HG03064 (cell line): ENCODE data around the gene RFESD.
A peak's percentile ranks its signal among the peaks of the same experiment; 100 is the strongest.

ENCODE experiments used
- ATAC-seq: cut with Tn5 transposase; IDR thresholded peaks from one replicate; pipeline ENCODE4 v1.9.1; 2021; ENCODE audit warnings: low read depth; ENCODE audit not compliant: unreplicated experiment

Gene RFESD

DNA sequence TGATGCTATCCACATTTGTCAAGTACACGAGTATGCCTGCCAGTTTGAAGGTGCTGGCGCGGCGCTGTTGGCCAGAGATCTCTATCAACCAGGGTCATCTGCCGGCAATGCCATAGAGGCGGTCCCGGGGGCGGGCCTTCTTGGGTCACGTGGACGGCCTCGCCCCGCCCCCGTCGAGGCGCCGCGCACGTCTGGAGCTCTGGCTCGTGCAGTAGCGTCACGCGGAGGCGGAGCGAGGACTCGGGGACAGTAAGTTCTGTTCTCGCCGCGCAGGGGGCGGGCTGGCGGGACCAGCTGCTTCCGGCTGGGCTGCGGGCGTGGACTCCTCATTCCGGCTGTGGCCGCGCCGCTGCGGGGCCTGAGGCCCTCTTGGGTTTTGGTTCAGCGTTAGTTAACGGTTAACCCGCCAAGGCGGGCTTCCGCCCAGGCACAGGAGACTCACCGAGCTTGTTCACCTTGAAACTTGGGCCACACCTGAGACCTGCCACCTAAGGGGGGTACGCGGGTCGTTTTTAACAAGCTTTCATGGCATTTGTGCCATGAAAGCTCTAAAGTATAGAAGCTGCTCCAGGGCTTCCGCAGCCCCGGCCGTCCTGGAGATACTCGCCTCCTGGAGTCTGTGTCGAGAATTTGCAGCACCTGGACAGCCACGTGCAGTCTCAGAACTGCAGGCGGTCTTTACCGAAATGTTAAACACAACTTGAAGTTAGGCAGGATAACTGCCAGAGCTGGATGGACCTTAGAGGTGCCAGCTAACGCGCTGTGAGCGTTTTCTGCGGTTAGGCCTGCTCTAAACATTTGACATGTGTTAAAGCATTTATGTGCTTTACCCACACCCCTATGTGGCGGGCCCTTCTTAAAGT is at the start of gene RFESD:
Gene RFESD, plus strand, starts transcription at position 209 of the 863 bp plus-strand sequence. CDS start 5,495 bp downstream, outside the sequence.
- ATAC-seq: peak; percentile 98

DNA sequence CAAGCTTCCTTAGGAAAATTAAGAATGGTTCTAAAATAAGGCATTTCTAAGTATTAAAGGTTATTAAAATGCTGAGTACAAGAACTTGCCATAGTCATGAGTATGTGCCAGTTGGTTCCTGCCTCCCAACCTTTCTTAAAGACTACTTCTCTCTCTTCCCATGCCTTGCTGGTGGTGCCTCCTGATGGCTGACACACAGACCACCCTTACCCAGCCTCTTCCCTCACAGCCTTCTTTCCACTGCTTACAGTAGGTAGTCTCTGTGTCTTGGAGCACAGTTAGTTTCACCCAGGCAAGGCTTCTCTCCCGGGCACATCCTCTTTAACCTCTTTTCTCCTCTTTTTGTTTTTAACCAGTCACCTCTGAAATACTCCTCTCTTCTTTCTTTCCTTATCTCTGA is 47.3 kb upstream of the RFESD start:
- ATAC-seq: no peak

DNA sequence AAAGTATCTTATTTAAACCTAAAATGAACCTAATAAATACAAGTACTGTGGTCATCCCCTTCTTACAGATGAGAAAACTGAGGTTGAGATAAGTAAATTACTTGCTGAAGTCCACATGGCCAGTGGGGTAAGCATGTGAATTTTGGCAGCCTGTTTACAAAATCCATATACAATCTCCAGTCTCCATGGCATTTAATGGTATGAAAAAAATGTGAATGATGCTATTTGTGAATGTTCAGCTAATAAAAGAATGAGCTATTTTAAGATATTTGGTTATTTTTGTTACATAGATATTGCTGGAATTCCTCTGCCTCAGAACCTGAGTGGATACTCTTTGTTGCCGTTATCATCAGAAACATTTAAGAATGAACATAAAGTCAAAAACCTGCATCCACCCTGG is 46.0 kb upstream of the RFESD start:
- ATAC-seq: no peak

DNA sequence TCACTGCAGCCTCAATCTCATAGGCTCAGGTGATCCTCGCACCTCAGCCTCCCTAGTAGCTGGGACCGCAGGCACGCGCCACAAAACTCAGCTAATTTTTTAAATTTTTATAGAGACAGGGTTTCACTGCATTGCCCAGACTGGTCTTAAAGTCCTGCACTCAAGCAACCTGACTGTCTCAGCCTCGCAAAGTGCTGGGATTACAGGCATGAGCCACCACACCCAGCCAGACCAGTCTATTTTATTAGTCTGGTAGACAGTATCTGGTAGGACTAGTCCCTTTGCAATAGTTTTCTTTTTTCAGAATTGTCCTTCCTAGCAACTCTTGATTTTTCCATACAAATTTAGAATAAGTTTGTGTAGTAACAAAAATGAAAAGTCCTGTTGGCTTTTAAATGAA is 40.8 kb upstream of the RFESD start:
- ATAC-seq: no peak

DNA sequence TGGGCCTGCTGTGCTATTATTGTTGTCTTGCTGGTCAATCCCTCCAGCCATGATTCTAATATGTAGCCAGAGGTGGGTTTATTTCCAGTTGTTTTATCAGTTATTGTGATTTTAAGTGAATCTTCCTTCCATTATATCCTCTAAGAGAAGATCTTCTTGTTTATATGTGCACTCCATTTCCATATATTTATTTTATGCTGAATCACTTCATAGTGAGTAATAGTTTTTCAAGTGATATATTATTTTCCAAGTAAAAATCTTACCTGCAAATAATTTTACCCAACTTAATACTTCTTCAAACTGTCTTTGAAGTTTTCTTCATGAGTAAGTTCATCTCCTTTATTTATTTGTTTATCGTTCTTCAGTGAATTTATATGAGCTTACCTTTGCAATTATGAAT is 40.2 kb upstream of the RFESD start:
- ATAC-seq: no peak

DNA sequence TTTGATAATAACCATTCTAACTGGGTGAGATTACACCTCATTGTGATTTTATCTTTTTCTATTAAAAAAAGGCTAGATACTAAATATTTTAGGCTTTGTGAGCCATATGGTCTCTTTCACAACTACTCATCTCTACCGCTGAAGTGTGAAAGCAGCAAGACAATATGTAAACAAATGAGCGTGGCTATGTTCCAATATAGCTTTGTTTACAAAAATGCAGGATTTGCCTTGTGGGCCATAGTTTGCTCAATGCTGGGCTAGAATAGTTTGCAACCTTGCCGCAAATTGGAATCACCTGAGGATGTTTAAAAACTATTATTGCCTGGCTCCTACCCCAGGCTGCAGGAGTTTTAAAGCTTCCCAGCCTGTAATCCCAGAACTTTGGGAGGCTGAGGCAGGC is 36.9 kb upstream of the RFESD start:
- ATAC-seq: no peak

DNA sequence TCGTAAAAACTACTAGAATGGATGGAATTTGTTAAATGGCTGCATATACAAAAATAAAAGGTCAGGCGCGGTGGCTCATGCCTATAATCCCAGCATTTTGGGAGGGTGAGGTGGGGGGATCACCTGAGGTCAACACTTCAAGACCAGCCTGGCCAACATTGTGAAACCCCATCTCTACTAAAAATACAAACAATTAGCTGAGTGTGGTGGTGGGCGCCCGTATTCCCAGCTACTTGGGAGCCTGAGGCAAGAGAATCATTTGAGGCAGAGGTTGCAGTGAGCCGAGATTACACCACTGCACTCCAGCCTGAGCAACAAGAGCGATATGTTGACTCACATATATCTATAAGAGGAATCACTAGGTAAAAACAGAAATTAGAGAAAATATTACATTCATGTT is 36.0 kb upstream of the RFESD start:
- no peak for ATAC-seq

DNA sequence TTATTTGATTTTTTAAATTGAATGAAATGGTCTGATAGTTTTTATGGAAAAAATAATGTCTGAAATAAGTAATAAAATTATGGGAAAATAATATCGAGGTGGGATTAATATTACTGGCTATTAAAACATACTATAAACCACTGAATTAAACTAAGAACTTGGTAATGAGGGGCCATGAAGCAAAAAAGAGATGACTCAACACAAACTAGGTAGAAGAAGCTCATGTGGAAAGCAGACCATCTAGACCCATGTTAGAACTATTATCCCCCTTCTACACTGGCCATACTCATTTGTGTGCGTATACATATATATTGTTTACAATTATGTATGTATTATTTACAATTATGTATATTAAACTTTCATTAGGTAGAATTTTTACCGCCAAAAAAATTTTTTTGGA is 35.2 kb upstream of the RFESD start:
- ATAC-seq: no peak

DNA sequence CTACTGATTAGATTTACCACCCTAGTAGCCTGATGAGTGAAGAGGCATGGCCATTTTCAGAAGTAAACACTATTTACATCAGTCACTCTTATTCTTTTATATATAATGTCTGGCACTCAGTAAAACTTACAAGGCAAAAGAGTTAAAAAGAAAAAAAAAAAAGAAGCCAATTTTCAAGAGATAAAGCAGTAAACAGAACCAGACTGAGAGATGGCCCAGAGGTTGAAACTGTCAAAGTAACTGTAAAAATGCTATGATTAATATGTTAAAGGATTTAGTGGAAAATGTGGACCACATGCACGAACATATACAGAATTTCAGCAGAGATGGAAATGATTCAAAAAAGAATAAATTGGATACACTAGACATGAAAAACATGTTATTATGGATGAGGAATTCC is 33.1 kb upstream of the RFESD start:
- ATAC-seq: no peak

DNA sequence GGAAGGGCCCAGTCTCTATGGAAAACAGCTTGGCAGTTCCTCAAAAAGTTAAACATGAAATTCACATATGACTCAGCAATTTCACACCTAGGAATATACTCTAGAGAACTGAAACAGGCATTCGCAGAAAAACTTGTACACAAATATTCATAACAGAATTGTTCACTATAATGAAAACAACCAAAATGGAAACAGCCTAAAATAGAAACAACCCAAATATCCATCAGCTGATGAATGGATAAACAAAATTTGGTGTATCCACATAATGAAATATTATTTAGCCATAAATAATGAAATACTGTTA is 31.5 kb upstream of the RFESD start:
- ATAC-seq: no peak

DNA sequence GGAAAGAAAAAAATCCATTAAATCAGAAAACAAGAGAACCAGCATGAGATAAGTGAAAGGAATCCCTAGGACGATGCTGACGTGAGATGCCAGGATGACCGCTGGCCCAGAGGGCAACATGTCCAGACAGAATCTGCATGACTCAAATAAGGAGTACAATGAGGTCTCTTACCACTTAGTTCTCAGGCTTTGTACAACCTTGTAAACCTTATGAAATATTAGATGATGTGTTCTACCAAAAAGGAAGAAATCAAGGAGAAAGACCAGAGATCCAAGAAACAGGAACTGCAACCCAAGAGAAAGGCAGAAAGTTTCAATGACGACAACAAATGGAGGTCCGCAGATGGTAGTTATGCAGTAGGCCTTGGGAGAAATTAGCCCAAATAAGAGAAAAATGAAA is 29.5 kb upstream of the RFESD start:
- ATAC-seq: no peak

DNA sequence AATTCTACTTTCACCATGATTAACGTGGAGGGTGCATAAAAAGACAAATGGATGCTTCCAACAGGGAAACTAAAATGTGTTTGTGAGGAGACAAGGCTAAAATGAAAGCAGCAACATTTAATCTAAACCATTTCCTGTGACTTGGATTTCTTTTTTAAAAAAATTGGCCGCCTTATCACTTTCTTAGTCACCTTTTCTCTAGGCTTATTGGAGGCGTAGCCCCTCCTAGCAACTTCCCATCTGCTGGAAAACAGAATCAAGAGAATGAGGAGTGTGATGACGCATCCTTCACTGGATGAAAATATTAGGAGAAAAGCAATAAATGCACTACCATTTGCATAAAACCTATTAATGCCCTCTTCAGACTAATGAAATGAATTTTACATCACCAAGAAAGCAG is 27.5 kb upstream of the RFESD start:
- no peak for ATAC-seq

DNA sequence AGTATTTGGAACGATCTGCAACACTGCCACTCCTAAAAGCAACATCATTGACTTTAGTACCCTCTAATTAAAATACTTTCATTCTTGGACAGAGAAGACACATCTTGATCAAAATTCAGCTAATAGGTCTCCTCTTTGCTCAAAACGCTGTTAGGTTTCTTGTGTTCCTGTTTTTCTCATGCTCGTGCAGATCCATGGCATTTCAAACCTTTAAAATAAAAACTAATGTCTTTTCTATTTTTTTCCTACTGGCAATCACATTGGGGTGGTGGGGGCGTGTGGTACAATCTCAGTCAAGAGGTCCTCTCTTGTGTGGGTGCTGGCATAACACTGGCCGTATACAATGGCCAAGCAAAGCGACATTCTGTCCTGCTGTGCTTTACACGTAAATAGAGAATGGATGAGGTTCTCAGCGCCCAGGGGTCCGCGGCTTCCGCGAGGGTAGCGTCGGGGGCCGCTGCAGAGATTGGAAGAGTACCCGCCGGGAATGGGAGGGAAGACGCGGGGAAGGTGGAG is 27.0 kb upstream of the RFESD start:
- no peak for ATAC-seq

DNA sequence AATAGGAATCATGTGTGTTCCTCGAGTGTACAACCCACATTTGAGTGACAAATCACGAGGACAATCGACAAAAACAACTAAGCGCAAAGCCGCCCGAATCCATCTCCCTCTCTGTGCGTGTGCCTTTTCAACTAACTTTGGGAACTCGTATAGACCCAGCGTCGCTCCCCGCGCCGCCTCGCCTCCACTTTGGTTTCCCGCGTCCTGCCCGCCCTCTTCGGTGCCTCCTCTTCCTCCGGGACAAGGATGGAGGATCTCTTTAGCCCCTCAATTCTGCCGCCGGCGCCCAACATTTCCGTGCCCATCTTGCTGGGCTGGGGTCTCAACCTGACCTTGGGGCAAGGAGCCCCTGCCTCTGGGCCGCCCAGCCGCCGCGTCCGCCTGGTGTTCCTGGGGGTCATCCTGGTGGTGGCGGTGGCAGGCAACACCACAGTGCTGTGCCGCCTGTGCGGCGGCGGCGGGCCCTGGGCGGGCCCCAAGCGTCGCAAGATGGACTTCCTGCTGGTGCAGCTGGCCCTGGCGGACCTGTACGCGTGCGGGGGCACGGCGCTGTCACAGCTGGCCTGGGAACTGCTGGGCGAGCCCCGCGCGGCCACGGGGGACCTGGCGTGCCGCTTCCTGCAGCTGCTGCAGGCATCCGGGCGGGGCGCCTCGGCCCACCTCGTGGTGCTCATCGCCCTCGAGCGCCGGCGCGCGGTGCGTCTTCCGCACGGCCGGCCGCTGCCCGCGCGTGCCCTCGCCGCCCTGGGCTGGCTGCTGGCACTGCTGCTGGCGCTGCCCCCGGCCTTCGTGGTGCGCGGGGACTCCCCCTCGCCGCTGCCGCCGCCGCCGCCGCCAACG is 26.3 kb upstream of the RFESD start, which contains the start of gene GPR150:
Gene GPR150, plus strand, starts transcription at position 58 of the 840 bp plus-strand sequence. Its CDS starts 189 bp downstream, at position 247.
- ATAC-seq: peak; percentile 71

DNA sequence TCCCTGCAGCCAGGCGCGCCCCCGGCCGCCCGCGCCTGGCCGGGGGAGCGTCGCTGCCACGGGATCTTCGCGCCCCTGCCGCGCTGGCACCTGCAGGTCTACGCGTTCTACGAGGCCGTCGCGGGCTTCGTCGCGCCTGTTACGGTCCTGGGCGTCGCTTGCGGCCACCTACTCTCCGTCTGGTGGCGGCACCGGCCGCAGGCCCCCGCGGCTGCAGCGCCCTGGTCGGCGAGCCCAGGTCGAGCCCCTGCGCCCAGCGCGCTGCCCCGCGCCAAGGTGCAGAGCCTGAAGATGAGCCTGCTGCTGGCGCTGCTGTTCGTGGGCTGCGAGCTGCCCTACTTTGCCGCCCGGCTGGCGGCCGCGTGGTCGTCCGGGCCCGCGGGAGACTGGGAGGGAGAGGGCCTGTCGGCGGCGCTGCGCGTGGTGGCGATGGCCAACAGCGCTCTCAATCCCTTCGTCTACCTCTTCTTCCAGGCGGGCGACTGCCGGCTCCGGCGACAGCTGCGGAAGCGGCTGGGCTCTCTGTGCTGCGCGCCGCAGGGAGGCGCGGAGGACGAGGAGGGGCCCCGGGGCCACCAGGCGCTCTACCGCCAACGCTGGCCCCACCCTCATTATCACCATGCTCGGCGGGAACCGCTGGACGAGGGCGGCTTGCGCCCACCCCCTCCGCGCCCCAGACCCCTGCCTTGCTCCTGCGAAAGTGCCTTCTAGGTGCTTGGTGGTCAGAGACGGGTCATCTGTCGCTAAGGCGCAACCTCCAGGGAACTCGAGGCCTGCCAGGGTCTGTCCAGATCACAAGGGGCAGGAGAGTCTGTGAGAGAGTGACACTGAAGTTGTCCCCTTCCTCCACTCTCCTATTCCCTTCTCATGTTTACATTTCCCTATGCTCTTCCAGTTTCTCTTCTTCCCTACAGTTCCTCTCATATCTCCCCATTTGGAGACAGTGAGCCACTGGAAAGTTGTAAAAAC is 25.4 kb upstream of the RFESD start:
- peak; percentile 30 for ATAC-seq

DNA sequence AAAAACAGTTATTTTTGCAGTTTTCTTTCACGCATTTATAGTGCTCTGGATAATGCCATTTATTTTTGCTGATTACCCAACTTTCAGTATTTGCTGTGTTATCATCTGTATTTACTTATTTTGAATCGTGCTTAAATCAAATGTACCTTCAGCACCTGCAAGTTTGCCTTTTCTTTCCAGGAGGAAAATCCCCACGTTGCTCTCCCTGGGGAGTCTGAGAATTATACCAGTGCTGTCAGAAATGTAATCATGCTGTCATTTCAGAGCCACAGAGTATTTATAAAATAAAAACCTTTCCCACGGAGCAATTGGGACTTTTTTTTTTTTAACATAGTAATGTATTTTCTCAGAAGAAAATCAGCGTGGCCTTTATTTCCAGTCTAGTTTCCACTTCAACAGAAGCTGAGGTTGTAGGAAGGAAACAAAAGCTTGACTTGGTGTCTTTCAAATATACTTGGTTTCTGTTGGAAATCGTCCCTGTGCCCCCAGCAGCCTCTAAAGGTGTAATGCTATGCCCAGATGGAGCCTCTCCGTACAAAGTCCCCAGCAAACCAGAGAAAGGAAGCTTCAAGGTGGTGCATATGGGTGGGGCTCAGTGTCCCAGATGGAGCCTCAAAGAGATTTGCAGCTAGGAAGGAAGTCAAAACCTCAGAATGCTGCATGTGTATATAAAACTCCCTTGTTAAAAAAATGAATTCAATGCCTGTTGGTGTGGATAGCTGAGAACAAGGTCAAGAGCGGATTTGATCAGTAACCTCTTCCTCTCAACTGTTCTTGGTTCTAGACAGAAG is 24.5 kb upstream of the RFESD start:
- no peak for ATAC-seq

DNA sequence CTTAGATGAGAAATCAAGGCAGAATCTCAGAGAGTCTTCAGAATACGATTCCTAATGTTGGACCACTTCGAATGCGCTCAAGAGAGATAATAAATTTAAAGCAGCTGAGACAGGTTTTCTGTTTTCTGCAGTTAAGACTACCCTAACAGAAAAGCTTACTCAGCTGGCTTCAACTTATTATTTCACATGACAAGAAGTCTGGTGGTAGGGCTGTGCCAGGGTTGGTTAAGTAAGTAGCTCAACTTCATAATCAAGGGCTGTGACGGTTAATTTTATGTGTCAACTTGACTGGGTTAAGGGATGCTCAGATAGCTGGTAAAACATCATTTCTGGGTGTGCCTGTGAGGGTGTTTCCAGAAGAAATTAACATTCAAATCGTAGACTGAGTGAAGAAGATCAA is 22.9 kb upstream of the RFESD start:
- ATAC-seq: no peak

DNA sequence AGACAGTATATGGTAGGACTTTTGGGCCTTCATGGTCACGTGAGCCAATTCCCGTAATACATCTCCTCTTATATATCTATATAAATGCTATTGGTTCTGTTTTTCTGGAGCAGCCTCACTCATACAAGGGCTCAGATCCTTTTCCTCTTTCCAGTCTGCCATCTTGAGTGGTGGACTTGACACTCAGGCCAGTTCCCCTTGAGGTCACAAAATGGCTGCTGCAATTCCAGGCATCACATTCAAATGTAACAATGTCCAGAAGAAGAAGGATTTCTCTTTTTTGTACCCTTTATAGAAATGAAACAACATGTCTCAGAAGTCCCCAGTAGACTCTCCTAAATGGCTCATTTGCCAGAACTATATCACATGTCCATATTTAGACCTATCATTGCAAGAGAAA is 22.2 kb upstream of the RFESD start:
- ATAC-seq: no peak

DNA sequence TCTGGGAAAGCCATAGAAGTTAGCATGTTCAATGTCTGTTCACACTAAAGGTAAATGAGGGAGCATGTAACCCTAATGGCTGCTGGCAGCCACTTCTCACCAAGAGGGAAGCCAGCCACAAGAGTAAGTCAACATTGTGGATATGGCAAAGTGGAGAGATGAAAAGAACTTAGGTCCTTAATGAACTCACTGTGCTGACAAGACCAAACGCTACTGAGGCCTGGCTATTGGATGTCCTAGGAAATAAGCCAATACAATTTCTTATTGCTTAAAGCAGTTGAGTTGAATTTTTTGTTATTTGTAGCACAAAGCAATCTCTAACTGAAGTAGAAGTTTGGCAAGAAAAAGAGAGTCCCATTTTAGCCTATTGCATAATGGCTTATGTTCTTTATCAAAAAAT is 19.9 kb upstream of the RFESD start:
- ATAC-seq: no peak
